ENCODE measurements around the gene KXD1.
A peak's percentile ranks its signal among the peaks of the same experiment; 100 is the strongest.
"Not testable (repeated sequence)": the region's sequence is repeated elsewhere in the genome, so short reads cannot be mapped to it uniquely, and the experiment has no call there.

Gene KXD1

GRCh38 chr19:18517606-18518005 is 40.1 kb upstream of the KXD1 start:
- no peak for DNase-seq (ENCODE audit: low read depth)
- TF ChIP-seq CTCF (IDR thresholded peaks at IDR 0.05; ENCODE audit: insufficient read depth, low read depth, low read length, missing control alignments): no peak
- H3K4me3 ChIP-seq (ENCODE audit: low read depth, low read length): no peak overlapping the region

- TF ChIP-seq CTCF (IDR thresholded peaks at IDR 0.05; ENCODE audit: insufficient read depth, low read depth, low read length, missing control alignments): no peak
- DNase-seq (ENCODE audit: low read depth): no peak
- no peak overlapping the region for H3K4me3 ChIP-seq (ENCODE audit: low read depth, low read length)
Observed at GRCh38 chr19:18518639-18519038, 39.0 kb upstream of the KXD1 start.

GRCh38 chr19:18519962-18520847 is 37.5 kb upstream of the KXD1 start:
- peak; percentile 87 for TF ChIP-seq CTCF (IDR thresholded peaks at IDR 0.05; ENCODE audit: insufficient read depth, low read depth, low read length, missing control alignments)
- H3K4me3 ChIP-seq (ENCODE audit: low read depth, low read length): peak overlapping the region; percentile 80
- peak; percentile 79 for DNase-seq (ENCODE audit: low read depth)

GRCh38 chr19:18520848-18521691 is 36.6 kb upstream of the KXD1 start:
- DNase-seq (ENCODE audit: low read depth): peak; percentile 87
- peak overlapping the region; percentile 80 for H3K4me3 ChIP-seq (ENCODE audit: low read depth, low read length)
- TF ChIP-seq CTCF (IDR thresholded peaks at IDR 0.05; ENCODE audit: insufficient read depth, low read depth, low read length, missing control alignments): no peak

GRCh38 chr19:18521692-18522123 is 36.0 kb upstream of the KXD1 start, which contains the start of gene ELL:
Gene ELL, minus strand, starts transcription at chr19:18522070. Its CDS starts 15 bp downstream, at chr19:18522055.
- H3K4me3 ChIP-seq (ENCODE audit: low read depth, low read length): peak within 1 kb of the TSS; percentile 80
- DNase-seq (ENCODE audit: low read depth): no peak
- no peak for TF ChIP-seq CTCF (IDR thresholded peaks at IDR 0.05; ENCODE audit: insufficient read depth, low read depth, low read length, missing control alignments)

GRCh38 chr19:18522124-18522861 is 35.4 kb upstream of the KXD1 start:
- peak overlapping the region; percentile 80 for H3K4me3 ChIP-seq (ENCODE audit: low read depth, low read length)
- no peak for TF ChIP-seq CTCF (IDR thresholded peaks at IDR 0.05; ENCODE audit: insufficient read depth, low read depth, low read length, missing control alignments)
- peak; percentile 100 for DNase-seq (ENCODE audit: low read depth)

- H3K4me3 ChIP-seq (ENCODE audit: low read depth, low read length): peak overlapping the region; percentile 34
- not testable (repeated sequence) for DNase-seq (ENCODE audit: low read depth)
Observed at GRCh38 chr19:18522862-18523440, 34.7 kb upstream of the KXD1 start.

All from GM12865 (cell line).